Subcutaneous adipose tissue (tissue), 4 donors: ENCODE data around the gene MRPL40. TPM values are rescaled to one million over a fixed set of nuclear protein-coding genes. Genes with fewer than 3 reads are reported as not detected.

Experiments used
- total RNA-seq, 4 donors: library from RNA; depleted of rRNA; stranded (reverse); fragments of >200 nt; gene quantifications; one replicate each; pipeline ENCODE4 v1.1.0, GENCODE V29; 2016
- TF ChIP-seq, protein P1 (sequence below): fragments of 450-650 bp; IDR thresholded peaks from one replicate; pipeline ENCODE4 v1.5.1; 2016; ENCODE audit warnings: low read depth, mild to moderate bottlenecking, control low read depth, antibody characterized with exemption, moderate library complexity

MRPL40 gene
- total RNA-seq, 4 donors from 2014 or later, result 21.8 to 28.8 (median 25.5) TPM

DNA sequence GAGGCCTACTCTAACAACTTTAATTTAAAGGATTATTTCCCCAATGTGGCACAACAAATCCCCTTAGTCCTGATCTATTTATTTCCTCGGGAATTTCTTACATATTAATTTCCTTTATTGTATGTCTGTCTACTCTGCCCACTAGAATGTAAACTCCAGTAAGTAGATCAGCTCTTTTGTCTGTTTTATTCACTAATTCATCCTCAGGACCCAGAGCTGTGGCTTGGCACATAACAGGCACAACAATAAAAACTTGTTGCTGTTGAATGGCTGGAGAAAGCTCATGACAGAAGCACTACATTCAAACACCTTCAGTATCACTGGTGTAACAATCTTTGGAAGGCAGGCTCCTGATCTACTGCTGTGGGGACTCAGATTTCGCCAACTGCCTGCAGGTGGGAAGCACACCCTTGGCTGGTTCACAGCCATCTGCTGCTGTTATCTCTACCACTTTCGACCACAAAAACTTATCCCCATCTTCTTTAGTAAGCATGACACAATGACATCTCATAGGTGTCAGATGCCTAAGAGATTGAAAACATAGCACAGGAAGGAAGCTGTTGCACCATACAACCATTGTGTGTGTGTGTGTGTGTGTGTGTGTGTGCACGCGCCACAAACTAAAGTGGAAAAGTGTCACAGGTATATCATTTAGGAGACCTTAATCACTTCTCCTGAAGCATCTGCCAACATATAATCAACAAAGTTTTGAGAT is 12.7 kb upstream of the MRPL40 start:
- TF ChIP-seq, protein P1, sequence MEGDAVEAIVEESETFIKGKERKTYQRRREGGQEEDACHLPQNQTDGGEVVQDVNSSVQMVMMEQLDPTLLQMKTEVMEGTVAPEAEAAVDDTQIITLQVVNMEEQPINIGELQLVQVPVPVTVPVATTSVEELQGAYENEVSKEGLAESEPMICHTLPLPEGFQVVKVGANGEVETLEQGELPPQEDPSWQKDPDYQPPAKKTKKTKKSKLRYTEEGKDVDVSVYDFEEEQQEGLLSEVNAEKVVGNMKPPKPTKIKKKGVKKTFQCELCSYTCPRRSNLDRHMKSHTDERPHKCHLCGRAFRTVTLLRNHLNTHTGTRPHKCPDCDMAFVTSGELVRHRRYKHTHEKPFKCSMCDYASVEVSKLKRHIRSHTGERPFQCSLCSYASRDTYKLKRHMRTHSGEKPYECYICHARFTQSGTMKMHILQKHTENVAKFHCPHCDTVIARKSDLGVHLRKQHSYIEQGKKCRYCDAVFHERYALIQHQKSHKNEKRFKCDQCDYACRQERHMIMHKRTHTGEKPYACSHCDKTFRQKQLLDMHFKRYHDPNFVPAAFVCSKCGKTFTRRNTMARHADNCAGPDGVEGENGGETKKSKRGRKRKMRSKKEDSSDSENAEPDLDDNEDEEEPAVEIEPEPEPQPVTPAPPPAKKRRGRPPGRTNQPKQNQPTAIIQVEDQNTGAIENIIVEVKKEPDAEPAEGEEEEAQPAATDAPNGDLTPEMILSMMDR, result no peak

GRCh38 chr22:19420321-19420720 is 12.0 kb upstream of the MRPL40 start:
- TF ChIP-seq, protein P1, result no peak

GRCh38 chr22:19422440-19423301 is 9.7 kb upstream of the MRPL40 start:
- TF ChIP-seq, protein P1, result no peak

DNA sequence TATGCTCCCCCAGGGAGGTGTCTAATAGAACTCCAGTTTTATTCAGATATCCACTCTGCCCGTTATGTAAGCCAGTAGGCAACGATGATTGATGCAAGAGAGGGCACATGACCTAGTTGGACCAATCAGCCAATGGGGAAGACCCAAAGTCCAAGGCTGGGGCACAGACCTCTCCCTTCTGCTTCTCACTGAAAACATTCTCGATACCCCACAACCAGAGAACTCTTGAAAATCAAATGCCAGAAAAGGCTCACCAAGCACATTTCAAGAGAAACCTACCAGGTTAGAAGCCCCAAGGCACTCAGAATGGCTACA is 8.2 kb upstream of the MRPL40 start:
- TF ChIP-seq, protein P1, result no peak

DNA sequence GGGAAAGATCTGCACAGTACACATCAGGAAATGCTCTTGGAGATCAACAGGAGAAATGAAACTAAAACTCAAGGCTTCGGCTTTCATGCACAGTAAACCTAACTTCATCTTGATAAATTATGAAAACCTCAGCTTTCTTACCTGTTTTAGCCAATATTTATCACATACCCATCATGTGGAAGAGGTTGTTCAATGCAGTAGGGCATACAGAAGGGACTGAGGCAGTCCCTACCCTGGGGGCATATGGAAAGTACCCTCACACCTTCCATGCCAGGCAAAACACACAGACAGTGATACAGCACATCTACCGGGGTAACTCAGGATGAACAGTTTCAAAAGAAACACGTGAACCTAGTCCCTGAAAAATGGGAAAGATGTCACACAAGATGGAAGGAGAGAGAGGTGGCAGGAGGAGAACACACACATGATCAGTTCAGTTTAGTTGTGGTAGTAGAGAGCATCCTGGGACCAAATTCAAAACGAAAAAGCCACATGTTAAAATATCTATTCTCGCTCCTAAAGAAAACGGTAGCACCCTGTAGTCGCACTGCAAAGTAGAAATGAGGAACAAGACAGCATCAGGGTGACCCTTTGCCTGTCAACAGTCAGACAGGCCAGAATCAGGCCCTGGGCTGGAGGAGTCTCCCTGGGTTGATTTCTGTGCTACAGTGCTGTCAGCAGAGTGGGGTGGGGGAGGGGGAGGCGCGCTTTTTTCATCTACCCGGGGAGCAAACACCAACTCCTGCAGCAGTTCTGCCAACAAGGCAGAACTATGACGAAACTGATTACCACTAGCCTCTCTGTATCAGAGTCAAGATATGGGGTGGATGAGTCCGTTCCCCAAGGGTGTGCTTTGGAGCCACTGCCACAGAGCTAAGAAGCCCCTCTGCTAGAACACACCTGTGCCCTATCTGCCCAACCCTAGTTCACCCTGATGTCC is 2.1 kb upstream of the MRPL40 start:
- TF ChIP-seq, protein P1, result no peak

GRCh38 chr22:19430890-19431541 is 1.3 kb upstream of the MRPL40 start:
- TF ChIP-seq, protein P1, result no peak
